ENCODE measurements around the gene PTPRU.

The PTPRU gene

GRCh38 chr1:29304025-29304684 lies 67.8 kb downstream of the PTPRU start:
- in situ Hi-C loops (cut with MboI; ENCODE audit: low sequenced_read_pairs, unreplicated experiment): no loop called here
- no peak for TF ChIP-seq CTCF (IDR thresholded peaks at IDR 0.05; ENCODE audit: borderline replicate concordance, control extremely low read depth, extremely low read depth, insufficient read depth, missing control alignments)
- no peak for DNase-seq (ENCODE audit: low spot score)

- TF ChIP-seq CTCF (IDR thresholded peaks at IDR 0.05; ENCODE audit: borderline replicate concordance, control extremely low read depth, extremely low read depth, insufficient read depth, missing control alignments): no peak
- DNase-seq (ENCODE audit: low spot score): no peak
- in situ Hi-C loops (cut with MboI; ENCODE audit: low sequenced_read_pairs, unreplicated experiment): no loop called here
These were observed 69.6 kb downstream of the PTPRU start for GRCh38 chr1:29305943-29306342.

- no peak for TF ChIP-seq CTCF (IDR thresholded peaks at IDR 0.05; ENCODE audit: borderline replicate concordance, control extremely low read depth, extremely low read depth, insufficient read depth, missing control alignments)
- no peak for DNase-seq (ENCODE audit: low spot score)
- in situ Hi-C loops (cut with MboI; ENCODE audit: low sequenced_read_pairs, unreplicated experiment): no loop called here
These were observed 70.3 kb downstream of the PTPRU start for GRCh38 chr1:29306471-29307140.

- no peak for TF ChIP-seq CTCF (IDR thresholded peaks at IDR 0.05; ENCODE audit: borderline replicate concordance, control extremely low read depth, extremely low read depth, insufficient read depth, missing control alignments)
- in situ Hi-C loops (cut with MboI; ENCODE audit: low sequenced_read_pairs, unreplicated experiment): no loop called here
- no peak for DNase-seq (ENCODE audit: low spot score)
These were observed 72.8 kb downstream of the PTPRU start for GRCh38 chr1:29309075-29309474.

GRCh38 chr1:29309621-29310020 lies 73.3 kb downstream of the PTPRU start:
- TF ChIP-seq CTCF (IDR thresholded peaks at IDR 0.05; ENCODE audit: borderline replicate concordance, control extremely low read depth, extremely low read depth, insufficient read depth, missing control alignments): no peak
- in situ Hi-C loops (cut with MboI; ENCODE audit: low sequenced_read_pairs, unreplicated experiment): no loop called here

GRCh38 chr1:29310616-29311180 lies 74.4 kb downstream of the PTPRU start:
- DNase-seq (ENCODE audit: low spot score): no peak
- in situ Hi-C loops (cut with MboI; ENCODE audit: low sequenced_read_pairs, unreplicated experiment): no loop called here
- no peak for TF ChIP-seq CTCF (IDR thresholded peaks at IDR 0.05; ENCODE audit: borderline replicate concordance, control extremely low read depth, extremely low read depth, insufficient read depth, missing control alignments)

More at GRCh38 chr1:29309621-29310020, 73.3 kb downstream of the PTPRU start:
- no peak for DNase-seq (ENCODE audit: low spot score)
